HL-60 (cell line): Measurements from ENCODE around the gene MAP4K5.

Experiments
- POLR2AphosphoS5 ChIP-seq: IDR thresholded peaks from 2 replicates; pipeline ENCODE4 v1.6.1; 2012; ENCODE audit warnings: low read depth
- SPI1 ChIP-seq: IDR thresholded peaks from 2 replicates; pipeline ENCODE4 v1.6.1; 2012; ENCODE audit warnings: low read depth, mild to moderate bottlenecking, borderline replicate concordance
- TF ChIP-seq, protein P1 (sequence below): IDR thresholded peaks from one replicate; pipeline ENCODE4 v1.5.1; 2011; ENCODE audit warnings: low read length, control low read depth, inconsistent platforms; ENCODE audit not compliant: insufficient read depth
- TF ChIP-seq, protein P2 (sequence below): IDR thresholded peaks from 2 replicates; pipeline ENCODE4 v1.6.1; 2012; ENCODE audit warnings: low read depth; ENCODE audit not compliant: insufficient replicate concordance

GRCh38 chr14:50387548-50387947 lies 144.8 kb downstream of the MAP4K5 start:
- TF ChIP-seq, protein P1, sequence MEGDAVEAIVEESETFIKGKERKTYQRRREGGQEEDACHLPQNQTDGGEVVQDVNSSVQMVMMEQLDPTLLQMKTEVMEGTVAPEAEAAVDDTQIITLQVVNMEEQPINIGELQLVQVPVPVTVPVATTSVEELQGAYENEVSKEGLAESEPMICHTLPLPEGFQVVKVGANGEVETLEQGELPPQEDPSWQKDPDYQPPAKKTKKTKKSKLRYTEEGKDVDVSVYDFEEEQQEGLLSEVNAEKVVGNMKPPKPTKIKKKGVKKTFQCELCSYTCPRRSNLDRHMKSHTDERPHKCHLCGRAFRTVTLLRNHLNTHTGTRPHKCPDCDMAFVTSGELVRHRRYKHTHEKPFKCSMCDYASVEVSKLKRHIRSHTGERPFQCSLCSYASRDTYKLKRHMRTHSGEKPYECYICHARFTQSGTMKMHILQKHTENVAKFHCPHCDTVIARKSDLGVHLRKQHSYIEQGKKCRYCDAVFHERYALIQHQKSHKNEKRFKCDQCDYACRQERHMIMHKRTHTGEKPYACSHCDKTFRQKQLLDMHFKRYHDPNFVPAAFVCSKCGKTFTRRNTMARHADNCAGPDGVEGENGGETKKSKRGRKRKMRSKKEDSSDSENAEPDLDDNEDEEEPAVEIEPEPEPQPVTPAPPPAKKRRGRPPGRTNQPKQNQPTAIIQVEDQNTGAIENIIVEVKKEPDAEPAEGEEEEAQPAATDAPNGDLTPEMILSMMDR: no peak
- no peak for TF ChIP-seq POLR2AphosphoS5
- no peak for TF ChIP-seq SPI1
- TF ChIP-seq, protein P2, sequence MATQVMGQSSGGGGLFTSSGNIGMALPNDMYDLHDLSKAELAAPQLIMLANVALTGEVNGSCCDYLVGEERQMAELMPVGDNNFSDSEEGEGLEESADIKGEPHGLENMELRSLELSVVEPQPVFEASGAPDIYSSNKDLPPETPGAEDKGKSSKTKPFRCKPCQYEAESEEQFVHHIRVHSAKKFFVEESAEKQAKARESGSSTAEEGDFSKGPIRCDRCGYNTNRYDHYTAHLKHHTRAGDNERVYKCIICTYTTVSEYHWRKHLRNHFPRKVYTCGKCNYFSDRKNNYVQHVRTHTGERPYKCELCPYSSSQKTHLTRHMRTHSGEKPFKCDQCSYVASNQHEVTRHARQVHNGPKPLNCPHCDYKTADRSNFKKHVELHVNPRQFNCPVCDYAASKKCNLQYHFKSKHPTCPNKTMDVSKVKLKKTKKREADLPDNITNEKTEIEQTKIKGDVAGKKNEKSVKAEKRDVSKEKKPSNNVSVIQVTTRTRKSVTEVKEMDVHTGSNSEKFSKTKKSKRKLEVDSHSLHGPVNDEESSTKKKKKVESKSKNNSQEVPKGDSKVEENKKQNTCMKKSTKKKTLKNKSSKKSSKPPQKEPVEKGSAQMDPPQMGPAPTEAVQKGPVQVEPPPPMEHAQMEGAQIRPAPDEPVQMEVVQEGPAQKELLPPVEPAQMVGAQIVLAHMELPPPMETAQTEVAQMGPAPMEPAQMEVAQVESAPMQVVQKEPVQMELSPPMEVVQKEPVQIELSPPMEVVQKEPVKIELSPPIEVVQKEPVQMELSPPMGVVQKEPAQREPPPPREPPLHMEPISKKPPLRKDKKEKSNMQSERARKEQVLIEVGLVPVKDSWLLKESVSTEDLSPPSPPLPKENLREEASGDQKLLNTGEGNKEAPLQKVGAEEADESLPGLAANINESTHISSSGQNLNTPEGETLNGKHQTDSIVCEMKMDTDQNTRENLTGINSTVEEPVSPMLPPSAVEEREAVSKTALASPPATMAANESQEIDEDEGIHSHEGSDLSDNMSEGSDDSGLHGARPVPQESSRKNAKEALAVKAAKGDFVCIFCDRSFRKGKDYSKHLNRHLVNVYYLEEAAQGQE: no peak
